Central memory CD4-positive, alpha-beta T cell (primary cell): Measurements from ENCODE around the gene LRMDA.

Experiments
- DNase-seq: peaks from one replicate; pipeline ENCODE4 v3.0.0; 2022

LRMDA gene

GRCh38 chr10:76302961-76303630, 871.7 kb downstream of the LRMDA start:
- no peak for DNase-seq

DNA sequence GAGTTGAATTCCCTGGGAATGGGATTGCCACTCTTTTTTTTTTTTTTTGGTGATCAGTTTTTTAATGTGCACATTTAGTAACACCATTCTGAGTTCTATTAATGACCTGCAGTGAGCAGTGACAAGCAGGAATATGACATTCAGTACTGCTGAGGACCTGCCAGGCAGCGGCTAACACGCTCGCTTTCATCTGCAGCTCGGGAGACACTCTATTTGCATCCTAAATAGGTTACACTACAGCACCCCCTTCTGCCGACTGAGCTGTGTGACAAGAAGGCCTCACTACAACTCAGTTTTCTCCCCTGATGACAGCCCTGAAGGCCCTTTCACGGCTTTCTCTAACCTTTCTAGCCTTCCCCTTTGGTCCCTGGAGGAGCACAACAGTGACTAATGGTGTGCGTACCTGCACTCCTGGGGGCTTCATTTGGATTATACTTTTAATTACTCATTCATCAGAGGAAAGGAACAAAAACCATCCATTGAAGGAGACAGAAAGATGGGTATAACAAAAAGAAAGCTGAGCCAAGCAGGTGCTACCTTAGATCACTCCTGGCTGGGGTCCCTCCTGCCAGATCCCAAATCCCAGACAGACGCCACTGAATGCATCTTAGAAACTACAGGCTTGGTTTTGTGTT, 872.4 kb downstream of the LRMDA start:
- DNase-seq: no peak

DNA sequence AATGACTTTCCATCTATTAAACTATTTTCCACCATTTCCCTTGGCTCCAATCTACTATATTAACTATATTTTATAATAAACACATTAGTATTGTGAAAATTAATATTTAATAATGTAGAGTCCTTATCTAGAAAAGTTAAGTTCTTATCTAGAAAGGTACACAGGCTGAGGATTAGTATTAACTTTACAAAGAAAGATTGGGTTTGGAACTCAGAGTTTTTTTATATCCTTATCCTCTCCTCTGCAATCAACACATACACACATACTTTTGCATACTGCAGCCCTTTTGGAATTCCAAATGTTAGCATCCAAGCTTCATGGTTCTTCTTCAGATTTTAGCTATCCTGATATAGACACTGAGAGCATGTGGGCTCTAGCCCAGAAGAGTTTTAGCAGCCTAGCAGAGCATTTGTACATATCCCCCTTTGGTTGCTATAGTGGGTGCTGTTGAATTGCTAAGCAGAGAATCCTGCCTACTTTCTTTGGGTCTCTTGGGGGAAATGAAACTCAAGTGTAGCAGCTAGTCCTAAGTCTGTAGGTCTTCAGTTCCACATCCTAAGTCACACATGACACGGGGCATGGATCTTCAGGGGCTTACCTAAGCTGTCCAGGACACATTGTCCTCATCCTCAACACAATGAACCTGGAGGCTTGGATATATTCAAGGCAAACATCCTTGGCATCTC, 874.6 kb downstream of the LRMDA start:
- DNase-seq: no peak

GRCh38 chr10:76306856-76307255, 875.4 kb downstream of the LRMDA start:
- DNase-seq: no peak

- DNase-seq: no peak
Measured at GRCh38 chr10:76309070-76309469, 877.6 kb downstream of the LRMDA start.

GRCh38 chr10:76309741-76310587, 878.5 kb downstream of the LRMDA start:
- no peak for DNase-seq

- DNase-seq: no peak
Measured at GRCh38 chr10:76310588-76311080, 879.2 kb downstream of the LRMDA start.

GRCh38 chr10:76311752-76312636, 880.6 kb downstream of the LRMDA start:
- no peak for DNase-seq

- no peak for DNase-seq
Measured at GRCh38 chr10:76315240-76315639, 883.8 kb downstream of the LRMDA start.

GRCh38 chr10:76316234-76316633, 884.8 kb downstream of the LRMDA start:
- no peak for DNase-seq

DNA sequence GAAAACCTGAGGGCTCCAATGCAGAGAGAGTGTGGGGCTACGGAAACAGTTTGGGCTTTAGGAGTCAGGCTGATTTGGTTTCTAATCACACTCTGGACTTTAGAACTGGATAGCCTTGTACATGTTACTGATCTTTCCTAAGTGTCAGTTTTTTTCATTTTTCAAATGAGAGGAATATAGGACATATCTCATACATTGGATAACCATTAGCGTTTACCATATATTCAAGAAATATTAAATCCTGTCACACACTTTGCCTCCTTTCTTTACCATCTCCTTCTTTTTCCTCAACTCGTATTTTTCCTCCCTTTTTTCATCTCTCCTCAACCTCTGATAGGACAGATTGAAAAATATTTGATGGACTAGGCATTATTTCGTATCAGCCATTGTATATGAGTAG, 885.7 kb downstream of the LRMDA start:
- DNase-seq: no peak

DNA sequence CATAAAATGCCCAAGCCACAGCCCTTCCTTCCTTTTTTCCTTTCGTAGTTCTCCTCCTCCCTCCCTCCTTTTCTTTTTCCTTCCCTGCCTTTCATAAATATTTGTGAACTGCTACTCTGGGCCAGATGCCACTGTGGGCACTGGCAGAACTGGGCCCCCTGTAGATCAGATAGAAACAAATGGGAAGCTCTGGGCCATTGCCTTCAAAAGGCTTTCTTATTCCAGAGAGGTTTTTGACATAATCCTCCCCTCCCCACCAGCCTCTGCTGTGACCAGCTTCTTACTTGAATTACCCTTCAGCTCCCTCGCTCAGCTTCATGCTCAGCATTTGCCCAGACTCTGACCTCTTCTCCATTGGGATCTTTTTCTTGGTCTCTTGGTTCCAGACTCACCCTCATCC, 886.8 kb downstream of the LRMDA start:
- no peak for DNase-seq

DNA sequence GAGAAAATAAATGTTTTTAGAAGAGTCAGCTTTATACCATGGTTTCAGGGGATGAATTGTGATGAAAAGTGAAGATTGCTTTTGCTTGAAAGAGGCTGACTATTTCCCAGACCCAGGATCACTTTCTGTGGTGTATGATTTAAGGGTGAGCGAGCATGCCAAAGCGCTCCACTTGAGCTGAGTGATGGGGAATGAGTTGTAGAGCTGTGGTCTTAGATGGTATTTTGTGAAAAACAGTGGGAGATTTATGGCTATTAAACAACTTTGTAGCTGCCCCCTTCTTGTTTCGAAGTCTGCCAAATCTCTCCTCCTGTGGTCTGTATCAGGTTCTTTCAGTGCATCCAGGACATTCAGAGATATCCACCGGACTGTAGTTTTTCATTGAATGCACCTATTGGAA, 888.2 kb downstream of the LRMDA start:
- no peak for DNase-seq

DNA sequence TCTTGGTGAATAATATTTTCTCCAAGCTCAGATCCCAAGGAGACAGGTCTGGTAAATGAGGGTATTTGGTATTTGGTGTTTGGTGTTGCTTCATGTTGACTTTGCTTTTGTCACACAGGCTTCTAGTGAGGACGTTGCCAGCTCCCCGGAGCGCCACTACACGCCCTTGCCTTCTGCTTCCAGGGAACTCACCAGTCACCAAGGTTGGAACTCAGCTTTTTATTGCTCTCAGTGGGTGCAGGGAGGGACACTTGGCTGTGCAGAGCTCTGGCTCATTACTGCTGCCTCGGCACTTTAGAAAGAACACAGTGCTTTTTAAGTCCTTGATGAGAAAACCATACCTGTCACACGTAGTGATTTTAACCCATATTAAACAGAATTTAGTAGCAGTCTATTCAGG, 892.9 kb downstream of the LRMDA start:
- DNase-seq: no peak

- DNase-seq: no peak
Measured at GRCh38 chr10:76327441-76327840, 896.0 kb downstream of the LRMDA start.

DNA sequence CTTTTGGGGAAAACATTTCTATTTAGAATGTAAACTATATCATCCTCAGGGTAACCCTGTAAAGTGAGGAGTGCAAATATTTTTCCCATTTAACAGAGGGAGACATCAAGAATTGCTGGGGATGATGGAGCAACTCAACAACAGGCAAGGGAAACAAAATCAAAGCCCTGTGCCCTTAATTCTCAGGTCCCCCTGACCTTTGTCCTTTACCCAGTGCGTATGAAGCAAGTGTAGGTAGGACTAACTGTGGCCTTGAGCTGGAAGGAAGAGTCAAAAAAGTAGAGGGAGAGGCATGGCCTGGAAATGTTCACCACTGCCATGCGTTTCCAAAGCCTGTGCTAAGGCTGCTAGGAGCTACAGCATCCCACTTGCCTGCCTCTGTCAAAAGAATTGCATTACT, 896.9 kb downstream of the LRMDA start:
- no peak for DNase-seq

- no peak for DNase-seq
Measured at GRCh38 chr10:76329891-76330575, 898.6 kb downstream of the LRMDA start.

DNA sequence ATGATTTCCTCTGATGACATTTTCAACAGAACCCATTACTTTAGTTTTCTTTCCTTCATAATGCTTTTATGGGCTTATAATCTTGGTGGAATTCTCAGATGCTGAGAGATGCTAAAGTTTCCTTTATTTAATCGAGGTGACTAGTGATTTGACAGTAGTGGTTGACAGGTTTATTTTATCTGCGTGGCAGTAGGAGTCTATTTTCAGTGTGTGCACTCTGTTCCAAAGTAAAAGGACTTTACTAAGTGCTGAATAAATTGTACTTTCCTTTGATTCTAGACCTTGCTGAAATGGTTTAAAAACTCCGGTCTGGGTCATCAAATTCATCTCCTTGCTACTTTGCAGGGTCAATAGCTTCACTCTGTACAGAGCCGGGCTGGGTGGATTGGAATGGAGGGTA, 900.3 kb downstream of the LRMDA start:
- no peak for DNase-seq

DNA sequence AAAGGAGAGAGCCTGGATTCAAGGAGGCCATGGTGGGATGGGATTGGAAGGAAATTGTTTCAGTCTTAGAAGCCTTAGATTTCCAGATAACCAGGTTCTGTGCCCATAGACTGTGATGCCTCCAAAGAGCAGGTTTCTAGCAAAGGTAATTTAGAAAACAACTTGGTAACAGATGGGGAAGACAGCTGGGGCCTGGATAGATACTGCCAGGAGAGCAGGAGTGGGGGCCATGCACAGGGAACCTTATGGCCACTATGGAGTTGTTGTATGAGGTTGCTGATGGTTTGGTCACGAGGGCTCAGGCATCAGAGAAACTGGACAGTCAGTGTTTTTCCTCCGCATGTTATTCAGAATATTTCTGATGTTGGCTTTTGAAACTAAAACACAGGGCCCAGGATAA, 901.9 kb downstream of the LRMDA start:
- no peak for DNase-seq

- no peak for DNase-seq
Measured at GRCh38 chr10:76333796-76334195, 902.4 kb downstream of the LRMDA start.

DNA sequence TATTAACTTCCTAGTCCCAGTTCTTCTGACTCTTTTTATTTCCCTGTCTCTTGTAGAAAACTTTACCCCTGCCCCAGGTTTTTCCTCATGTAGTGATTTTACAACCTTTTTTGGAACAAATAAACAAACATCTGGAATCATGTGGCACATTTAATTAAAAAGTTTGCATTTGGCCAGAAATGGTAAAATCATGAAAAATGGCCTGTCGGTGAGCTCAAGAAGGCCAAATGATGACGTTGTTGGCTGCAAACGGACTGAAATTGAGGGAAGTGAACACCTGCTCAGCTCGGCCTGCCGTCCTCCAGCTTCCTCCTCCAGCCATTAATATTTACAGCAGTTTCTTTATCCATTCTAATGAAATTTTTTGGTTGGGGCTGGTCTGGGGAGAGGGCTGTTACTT, 902.8 kb downstream of the LRMDA start:
- DNase-seq: no peak
